CD4-positive, alpha-beta T cell treated with Interleukin-6 for 4 hours (primary cell): ENCODE data around the gene WDR64.
"Not testable (repeated sequence)": the region's sequence is repeated elsewhere in the genome, so short reads cannot be mapped to it uniquely, and the experiment has no call there.

Source experiments
- DNase-seq: peaks from one replicate; pipeline ENCODE4 v3.0.0-alpha.2; 2020; ENCODE audit warnings: mixed read lengths

WDR64 gene

DNA sequence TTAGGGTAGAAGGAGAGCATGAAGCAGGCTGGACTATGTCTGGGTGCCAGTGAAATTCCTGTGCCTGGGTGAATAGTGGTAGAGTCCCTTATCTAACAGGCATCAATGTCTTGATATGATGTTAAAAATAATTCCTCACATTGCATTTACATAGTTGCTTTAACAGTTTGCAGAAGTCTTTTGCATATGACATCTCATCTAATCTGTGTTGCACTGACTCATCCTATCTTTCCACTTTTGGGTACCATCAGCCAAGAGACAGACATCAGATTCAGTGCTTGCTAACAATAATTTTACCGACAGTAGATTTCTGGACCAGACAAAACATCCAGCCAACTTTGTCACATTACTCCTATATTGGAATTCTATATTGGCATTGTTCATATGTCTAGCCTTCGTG lies 92.5 kb downstream of the WDR64 start:
- DNase-seq = no peak

DNA sequence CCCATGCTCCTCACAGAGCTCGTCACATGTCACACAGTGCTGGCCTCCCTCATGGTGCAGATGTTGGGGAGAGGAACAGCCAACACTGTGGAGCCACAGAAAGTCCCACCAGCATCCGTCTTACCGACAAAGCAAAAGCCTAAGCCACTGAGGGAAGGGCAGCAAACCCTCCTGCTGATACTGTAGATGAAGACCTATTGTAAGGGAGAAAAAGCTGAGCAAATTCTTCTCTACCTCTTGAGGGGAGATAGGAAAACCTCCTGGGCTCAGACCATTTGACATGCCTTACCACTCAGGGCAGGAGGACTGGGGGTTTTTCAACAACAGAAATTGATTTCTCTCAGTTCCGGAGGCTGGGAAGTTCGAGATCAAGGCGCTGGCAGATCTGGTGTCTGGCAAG lies 95.9 kb downstream of the WDR64 start:
- DNase-seq = no peak

DNA sequence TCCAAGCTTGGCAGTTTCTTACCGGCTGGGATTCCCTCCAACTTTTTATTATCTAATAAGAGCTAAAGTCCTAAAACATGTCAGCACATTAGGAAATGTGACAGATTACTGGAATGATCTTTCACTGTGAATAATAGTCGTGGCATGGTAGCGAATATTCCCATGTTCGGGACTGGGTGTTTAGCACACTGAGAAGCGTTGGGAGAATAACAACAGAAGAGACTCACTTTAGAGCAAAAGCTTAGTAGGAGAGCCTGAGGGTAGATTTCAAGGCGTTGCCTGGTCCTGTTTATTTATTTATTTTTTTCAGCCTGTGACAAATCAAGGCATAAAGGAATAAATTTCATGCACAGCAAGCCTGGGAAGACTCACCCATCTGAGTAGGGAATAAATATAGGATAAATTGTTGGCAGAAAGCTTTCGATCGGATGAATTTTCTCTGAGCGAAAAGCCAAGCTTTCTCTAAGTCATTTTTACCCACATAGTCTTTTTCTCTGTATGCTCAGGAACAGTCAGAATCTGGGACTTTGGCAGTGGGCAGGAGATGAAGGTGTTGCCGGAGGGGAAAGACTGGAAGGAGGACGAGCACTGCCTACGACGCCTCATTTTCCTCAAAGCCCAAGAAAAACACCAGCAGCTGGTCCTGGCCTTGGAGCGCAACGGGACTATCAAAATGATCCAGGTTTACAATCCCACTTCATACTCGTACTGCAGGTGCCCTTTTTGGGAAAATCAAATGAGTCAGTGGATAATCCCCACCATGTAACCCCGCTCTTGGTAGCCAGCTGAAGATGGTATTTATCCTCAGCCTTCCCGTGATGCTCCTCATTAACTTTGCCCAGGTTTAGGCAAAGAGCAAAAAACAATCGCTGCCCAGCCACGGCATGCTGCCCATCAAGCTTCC lies 97.2 kb downstream of the WDR64 start:
- no peak for DNase-seq

DNA sequence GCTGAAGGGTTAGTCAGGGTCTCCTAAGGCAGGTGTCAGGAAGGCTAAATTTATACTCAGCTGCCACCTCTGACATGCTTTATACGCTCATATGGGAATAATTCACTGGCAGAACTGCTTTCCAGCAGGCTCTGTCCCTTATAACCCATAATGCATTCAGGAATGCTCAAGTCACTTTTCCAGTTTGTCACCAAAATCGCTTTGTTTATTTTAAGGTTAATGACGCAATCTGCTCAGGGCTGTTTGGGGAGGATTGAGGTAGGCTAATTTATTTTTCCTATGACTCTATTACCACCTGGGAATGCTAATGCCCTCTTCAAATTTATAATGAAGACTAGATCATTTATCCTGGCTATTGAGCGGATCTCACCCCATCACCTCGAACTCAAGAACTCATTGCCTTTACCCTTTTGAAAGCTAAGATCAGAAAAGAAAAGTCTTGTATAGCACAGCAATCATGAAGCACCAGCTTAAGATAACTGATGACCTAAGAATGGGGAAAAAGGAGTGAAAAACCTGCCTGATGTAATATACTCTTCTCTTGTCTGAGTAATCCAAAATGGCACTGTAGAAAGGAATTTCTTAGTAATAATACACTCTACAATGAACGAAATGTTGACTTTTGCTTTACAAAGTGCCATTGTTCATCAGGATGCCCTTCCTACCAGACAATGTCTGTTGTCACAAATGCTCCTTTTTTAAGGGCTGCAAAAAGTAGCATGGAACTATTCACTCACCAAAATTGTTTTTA lies 98.0 kb downstream of the WDR64 start:
- DNase-seq = no peak

DNA sequence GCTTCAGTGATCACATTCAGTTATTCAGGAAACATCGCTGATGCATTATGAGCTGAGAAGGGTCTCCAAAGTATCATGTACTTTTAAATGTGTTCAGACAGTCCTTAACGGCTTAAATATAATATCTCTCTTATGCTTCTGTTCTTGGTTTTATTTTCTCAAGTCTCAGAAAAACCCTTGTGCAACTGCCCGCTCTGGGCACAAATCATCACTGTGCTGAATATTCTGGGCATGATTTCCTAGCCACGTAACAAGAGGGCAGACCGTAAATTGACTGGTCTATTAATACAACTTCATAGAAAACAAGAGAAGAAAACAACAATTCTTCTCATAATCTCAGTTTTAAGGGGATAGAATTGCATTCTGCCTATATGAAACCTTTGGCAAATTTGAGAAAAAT lies 99.4 kb downstream of the WDR64 start:
- DNase-seq = no peak

DNA sequence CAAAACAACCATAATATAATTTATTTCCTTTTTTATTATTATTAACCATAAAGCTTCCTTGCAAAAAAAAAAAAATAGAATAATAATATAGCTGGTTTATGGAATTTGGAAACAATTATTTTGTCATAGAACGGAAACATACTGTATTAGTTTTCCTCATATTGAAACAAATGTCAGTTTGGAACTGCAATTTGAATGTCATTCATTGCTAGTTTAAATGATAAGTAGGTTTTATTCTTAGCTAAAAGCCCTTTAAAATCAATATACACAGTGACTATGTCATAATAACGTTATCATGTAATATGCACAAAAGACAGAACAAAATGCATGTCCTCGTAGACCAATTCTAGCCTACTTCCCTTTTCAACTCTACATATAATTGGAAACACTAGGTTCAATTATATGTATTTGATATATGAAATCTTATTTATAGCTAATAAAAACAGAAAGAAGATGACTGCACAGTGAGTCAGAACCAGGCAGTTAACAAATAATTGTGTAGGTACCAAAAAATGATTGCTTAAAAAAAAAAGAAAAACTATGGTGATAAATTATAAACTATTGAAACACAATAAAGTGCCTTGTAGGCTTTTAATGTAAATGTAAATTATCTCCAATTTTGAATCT lies 110.7 kb downstream of the WDR64 start:
- DNase-seq = no peak

DNA sequence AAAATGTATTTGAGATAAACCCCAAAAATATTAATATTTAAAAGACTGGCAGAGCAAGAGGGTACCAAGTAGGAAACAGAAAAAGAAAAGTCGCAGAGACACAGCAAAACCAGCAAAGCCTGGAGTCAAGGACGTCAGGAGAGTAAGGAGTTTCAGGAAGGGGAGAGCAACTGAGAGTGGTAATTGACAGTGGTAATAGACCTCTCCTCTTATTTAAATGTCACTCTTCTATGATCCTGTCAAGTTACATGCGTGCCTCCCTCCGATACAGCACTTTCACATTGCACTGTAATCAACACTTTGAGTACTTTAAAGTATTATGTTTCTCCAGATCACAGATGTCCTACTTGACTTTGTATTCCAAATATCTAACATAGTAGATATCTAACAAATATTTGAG lies 113.3 kb downstream of the WDR64 start:
- DNase-seq = no peak

DNA sequence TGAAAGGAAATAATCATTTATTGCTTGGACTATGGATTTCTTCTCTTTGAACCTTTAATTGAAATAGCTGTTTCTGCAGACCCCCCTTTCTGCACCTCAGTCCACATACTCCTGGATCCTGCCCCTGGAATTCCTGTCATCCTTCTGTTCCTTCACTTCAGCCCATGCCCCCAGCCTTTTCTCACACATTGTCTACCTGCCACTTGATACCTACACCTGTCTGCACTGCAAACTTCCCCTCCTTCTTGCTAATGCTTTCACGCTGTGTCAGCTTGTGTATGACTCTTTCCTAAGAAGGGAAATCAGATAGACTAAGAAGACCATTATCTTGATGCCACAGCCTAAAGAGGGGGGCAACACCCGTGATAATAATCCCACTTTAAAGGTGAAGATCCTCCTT lies 115.7 kb downstream of the WDR64 start:
- no peak for DNase-seq

DNA sequence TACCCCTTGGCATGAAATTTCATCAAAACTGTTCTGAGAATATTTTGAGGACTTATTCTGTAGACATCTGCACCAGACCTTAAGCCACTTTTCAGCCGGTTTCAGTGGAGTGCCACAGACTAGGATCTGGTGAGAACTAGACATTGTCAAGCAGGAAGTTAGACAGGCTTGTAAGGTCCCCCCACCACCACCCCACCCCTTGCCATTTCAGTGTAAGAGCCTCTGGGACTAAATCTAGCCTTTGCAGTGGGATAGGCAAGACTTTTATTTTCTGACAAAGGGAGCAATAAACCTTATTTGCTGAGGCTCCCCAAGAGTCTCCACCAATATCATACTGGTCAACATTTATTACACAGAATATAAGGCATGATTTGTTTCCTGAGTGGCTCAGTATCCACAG lies 118.0 kb downstream of the WDR64 start:
- no peak for DNase-seq

DNA sequence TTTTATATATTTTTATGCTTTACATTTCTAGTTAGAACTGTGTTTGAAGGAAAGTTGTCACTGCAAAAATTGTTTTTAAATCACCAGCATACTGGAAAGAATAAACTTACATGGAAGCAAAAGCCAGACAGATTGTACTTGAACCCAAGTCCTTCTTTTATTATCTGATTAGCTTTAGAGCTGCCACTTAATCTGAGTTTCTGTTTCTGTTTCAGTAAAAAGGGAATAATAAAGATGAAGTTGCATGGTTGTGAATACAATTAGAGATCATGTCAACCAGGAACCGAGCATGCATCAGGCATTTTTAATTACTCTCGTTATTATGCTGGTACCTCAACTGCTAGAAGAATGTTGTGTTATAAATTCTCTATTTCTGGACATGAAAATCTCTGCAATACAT lies 119.0 kb downstream of the WDR64 start:
- no peak for DNase-seq

DNA sequence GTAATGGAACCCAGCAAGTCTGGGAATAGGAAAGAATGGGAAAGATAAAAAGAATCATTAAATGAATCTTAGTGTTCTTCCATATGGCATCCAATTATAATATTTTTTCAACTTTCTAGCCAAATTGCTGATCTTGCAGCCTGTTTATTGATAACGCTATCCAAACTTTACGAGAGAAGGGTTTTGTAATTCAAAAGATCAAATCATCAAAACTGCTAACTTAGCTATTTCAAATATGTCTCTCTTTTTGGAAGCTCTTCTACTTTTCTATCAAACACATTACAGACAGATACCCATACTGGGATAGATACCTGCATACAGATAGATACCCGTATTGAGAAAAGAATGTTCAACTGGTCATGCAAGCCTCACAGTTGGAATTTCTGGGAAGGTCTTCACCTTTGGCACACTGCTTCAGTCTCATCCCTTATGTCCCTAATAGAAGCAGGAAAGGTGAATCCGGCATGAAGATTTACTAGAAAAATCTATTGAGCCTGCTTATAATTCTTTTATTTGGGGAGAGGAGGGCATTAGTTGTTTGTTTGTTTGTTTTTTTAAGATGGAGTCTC lies 120.9 kb downstream of the WDR64 start:
- DNase-seq = no peak

DNA sequence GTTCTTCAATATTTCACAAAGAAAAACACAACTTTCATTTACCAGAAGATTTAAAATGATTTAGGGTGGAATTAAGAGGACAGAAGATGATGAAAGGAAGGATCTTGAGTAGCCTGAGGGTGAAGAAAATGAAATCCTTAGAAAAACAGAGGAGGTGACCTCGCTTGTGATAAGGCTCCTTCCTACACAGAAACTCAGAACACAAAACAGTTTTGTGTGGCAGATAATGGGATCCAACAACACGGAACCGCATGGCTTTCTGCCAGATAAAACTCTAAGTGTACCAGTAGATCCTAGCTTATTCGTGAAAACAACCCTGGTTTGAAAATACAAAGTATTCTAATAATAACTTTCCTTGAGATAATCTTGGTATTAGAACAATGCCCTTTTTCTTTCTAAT lies 121.9 kb downstream of the WDR64 start:
- DNase-seq = no peak

DNA sequence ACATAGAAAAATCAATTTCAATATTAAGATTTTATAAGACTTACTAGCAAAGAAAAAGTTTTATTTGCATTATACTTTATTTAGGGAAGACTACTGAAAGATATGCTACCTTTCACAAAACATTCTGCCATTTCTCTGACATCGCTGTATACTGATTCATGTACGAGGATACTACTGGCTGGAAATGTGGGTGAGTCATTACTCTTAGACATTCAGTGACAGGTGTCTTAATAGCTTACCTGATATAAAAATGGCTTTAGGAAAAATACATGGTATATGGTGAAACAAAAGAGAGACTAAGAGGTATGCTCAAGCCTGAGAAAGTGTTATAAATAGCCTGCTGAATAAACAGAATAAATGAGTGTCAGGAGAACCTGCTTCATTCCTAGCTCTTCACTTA lies 122.9 kb downstream of the WDR64 start:
- no peak for DNase-seq

DNA sequence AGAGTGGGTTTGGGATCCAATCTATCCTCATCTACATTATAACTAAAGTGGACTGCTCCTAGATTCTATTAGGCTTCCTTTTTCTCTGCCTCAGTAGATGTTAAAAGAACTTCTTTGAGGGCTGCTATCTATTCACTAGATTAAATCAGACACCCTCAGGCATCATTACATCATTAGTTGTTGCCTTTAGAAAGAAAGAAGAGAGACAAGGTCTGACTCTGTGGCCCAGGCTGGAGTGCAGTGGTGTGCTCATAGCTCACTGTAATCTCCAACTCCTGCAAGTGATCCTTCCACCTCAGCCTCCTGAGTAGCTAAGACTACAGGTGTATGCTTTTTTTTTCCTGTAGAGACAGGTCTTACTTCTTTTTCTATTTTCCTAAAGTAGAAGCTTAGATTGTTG lies 124.8 kb downstream of the WDR64 start:
- no peak for DNase-seq

DNA sequence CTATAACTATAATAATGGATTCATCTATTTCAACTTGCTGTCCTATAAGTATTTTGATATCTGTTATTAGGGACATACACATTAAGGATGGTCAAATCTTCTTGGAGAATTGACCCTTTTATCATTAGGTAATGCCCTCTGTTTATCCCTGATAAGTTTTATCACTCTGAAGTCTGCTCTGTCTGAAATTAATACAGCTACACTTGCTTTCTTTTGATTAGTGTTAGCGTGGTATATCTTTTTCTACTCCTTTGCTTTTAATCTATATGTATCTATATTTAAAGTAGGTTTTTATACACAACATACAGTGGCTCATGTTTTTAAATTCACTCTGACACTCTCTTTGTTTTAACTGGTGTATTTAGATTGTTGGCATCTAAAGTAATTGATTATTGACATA lies 126.0 kb downstream of the WDR64 start:
- DNase-seq = no peak

DNA sequence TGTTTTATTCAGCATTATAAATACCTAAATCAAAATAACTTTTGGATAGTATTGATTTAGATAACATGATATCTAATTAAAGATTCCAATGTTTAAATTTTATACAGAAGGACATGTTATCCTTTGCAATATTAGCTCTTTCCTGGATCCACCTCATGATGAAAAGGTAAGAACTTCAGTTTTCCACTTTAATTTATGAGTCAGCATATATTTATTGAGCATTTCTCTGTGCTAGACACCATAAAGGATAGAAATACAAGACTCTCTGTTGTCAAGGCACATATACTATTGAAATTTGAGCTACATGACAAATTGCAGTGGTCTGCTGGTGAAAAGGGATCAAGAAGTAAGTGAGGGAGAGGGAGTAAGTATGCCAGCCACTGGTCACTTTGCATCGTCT lies 127.8 kb downstream of the WDR64 start:
- no peak for DNase-seq

DNA sequence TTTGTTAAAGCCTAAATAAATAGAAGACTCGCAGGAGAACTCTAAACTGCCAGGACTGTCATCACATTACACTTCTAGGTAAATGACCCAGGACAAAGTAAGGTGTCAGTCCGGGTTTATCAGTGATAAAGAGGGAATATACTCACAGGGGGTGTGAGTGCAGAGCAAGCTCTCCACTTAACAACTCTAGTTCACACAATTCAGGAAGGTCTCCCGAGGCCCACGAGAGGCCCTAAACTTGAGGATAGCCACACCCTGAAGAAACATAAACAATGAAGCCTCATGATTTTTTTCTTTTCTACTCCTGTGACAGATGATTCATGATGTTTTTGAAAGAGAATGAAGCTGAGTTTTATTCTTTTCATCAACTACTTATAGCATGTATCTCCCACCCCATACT lies 130.3 kb downstream of the WDR64 start:
- no peak for DNase-seq

DNA sequence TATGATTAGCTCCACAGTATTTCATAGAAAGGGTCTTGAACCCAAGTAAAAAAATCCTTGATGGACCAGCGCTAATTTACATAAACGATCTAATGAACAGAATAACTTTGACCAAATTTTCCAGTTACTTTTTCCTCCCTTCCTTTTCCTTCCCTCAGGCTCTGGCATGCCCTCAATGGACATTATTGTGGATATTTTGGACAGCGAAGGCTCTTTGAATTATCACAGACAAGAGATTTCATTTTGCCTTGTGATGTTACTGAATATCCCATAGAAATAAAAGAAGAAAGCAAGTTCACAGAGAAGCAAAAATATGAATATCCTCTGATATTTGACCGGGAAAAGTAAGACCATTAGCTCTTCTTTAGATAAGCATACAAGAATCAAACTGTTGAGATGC lies 135.6 kb downstream of the WDR64 start:
- no peak for DNase-seq

DNA sequence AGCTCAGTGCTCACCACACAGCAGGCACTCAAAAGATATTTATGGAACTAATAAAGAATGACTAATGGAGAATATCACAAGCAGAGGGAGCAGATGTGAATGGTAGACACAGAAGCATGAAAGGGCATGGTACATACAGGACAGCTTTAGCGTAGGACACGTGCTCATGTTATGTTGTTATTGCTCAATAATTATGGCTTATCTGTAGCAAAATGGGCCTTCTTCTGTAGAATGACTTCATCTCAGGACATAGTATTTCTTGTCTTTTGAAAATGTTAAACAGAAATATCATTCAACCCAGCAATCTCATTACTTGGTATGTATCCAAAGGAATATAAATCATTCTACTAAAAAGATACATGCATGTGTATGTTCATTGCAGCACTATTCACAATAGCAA lies 137.0 kb downstream of the WDR64 start:
- no peak for DNase-seq

DNA sequence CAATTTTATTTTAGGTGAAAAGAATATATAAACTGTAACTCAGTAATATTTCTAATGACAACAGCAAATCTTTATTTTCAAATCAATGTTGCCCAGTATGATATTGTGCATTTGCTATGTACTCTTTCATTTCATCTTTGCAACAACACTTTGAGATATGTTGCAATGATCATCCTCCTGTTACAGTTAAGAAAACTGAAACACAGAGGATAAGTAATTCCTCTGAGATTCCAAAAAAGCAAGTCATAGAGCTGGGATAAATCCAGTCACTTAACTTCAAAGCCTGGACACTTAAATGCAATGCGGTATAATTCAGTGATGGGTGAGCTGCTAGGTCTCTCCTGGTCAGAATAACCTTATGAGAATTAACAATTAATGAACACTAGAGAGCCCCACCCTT lies 147.3 kb downstream of the WDR64 start:
- no peak for DNase-seq

DNA sequence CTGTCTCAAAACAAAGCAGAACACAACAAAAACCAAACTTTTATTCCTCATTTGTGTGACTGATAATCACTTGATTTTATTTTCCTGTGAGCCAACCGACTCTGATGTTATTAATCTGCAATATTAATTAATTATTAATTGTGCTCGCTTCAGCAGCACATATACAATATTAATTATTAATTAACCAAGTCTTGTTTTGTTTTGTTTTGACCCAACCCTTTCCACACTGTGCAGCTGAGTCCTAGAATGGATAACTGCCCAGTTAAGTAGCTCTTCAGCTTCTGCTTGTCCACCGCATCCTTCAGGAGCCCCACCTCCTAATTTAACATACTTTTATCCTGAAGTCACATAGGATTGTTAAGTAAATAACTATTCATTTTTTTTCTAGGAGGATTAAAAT lies 148.6 kb downstream of the WDR64 start:
- DNase-seq = no peak

DNA sequence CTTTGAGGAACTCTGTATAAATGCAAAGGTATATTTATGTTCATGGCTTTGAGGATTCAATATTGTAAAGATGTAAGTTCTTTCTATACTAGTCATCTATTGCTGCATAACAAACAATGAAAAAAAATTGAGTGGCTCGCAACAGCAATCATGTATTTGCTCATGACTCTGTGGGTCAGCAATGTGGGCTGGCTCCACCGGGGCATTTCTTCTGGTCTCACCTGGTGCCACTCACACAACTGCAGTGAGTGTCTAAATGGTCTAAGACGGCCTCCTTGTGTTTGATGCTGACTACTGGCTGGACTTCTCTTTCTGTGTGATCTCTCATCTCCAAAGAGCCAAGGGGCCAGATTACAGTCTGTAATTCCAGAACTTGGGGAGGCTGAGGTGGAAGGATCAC lies 150.8 kb downstream of the WDR64 start:
- DNase-seq = no peak

DNA sequence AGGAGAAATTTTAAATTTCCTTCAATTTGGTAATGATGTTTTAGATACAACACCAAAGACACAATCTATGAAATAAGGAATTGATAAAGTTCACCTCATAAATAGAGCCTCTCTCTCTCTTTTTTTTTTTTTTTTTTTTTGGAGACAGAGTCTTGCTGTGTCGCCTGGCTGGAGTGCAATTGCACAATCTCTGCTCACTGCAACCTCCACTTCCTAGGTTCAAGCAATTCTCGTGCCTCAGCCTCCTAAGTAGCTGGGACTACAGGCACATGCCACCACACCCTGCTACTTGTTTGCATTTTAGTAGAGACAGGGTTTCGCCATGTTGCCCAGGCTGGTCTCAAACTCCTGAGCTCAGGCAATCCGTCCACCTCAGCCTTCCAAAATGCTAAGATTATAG lies 152.6 kb downstream of the WDR64 start:
- not testable (repeated sequence) for DNase-seq

DNA sequence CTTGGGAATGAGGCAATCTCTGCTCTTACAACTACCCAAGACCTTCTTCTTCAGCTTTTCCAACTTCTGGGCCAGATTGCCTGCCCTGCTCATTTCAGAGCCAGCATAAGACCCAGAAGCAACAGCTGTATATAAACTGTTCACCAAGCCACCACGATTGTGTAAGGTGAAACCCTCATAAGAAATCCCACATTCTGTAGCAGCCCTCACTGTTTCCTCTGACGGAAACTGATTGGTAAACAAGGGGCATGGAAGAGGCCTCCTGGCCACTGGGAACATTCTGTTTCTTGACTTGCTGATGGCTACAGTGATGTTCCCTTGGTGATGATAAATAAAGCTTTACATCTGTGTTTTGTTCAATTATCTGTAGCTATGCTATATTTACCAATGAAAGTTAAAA lies 156.2 kb downstream of the WDR64 start:
- DNase-seq = no peak
